H9 (cell line): Measurements from ENCODE around the gene NAALADL1. TPM values are rescaled to one million over a fixed set of nuclear protein-coding genes. Genes with fewer than 3 reads are reported as not detected.

ENCODE experiments used
- DNase-seq: peaks from one replicate; pipeline ENCODE4 v3.0.0-alpha.2; 2017
- H2AFZ ChIP-seq: one replicate; pipeline ENCODE4 v1.6.1; 2013; ENCODE audit warnings: mild to moderate bottlenecking, low read length, control low read depth, moderate library complexity
- H2AK5ac ChIP-seq: 2 replicates; pipeline ENCODE4 v1.6.1; 2013; ENCODE audit warnings: low read length, control low read depth, mixed read lengths; ENCODE audit not compliant: insufficient read length
- H2BK120ac ChIP-seq: one replicate; pipeline ENCODE4 v1.6.1; 2013; ENCODE audit warnings: low read depth, mild to moderate bottlenecking, low read length, control low read depth, inconsistent platforms; ENCODE audit not compliant: poor library complexity, severe bottlenecking
- H2BK12ac ChIP-seq: 2 replicates; pipeline ENCODE4 v1.6.1; 2013; ENCODE audit warnings: low read length, control low read depth, mixed read lengths, low read depth; ENCODE audit not compliant: insufficient read length
- H2BK15ac ChIP-seq: 2 replicates; pipeline ENCODE4 v1.6.1; 2013; ENCODE audit warnings: low read depth, low read length, control low read depth
- H2BK20ac ChIP-seq: one replicate; pipeline ENCODE4 v1.6.1; 2013; ENCODE audit warnings: low read depth, mild to moderate bottlenecking, low read length, control low read depth, inconsistent platforms; ENCODE audit not compliant: poor library complexity, severe bottlenecking
- H2BK5ac ChIP-seq: 2 replicates; pipeline ENCODE4 v1.6.1; 2013; ENCODE audit warnings: low read length, control low read depth, mixed read lengths; ENCODE audit not compliant: insufficient read length
- H3K14ac ChIP-seq: 2 replicates; pipeline ENCODE4 v1.6.1; 2013; ENCODE audit warnings: low read length, control low read depth; ENCODE audit not compliant: insufficient read depth
- H3K18ac ChIP-seq: 2 replicates; pipeline ENCODE4 v1.6.1; 2013; ENCODE audit warnings: low read depth, mild to moderate bottlenecking, mixed read lengths, low read length, control low read depth; ENCODE audit not compliant: insufficient read length
- H3K23ac ChIP-seq: 2 replicates; pipeline ENCODE4 v1.6.1; 2013; ENCODE audit warnings: low read length, control low read depth, mixed read lengths, low read depth; ENCODE audit not compliant: insufficient read length
- H3K23me2 ChIP-seq: 2 replicates; pipeline ENCODE4 v1.6.1; 2013; ENCODE audit warnings: low read depth, mild to moderate bottlenecking, mixed read lengths, low read length, control low read depth; ENCODE audit not compliant: insufficient read length, poor library complexity, severe bottlenecking
- H3K27ac ChIP-seq: 2 replicates; pipeline ENCODE4 v1.5.1; 2013; ENCODE audit warnings: low read length, control low read depth, mixed read lengths, low read depth; ENCODE audit not compliant: insufficient read length
- H3K27me3 ChIP-seq: 2 replicates; pipeline ENCODE4 v1.6.1; 2013; ENCODE audit warnings: low read length, control low read depth, inconsistent platforms; ENCODE audit not compliant: insufficient read depth
- H3K4ac ChIP-seq: 2 replicates; pipeline ENCODE4 v1.6.1; 2013; ENCODE audit warnings: low read depth, mild to moderate bottlenecking, control low read depth, inconsistent platforms, low read length, moderate library complexity
- H3K4me1 ChIP-seq: 2 replicates; pipeline ENCODE4 v1.6.1; 2013; ENCODE audit warnings: low read length, control low read depth, inconsistent platforms; ENCODE audit not compliant: insufficient read depth
- H3K4me2 ChIP-seq: 2 replicates; pipeline ENCODE4 v1.6.1; 2013; ENCODE audit warnings: low read length, control low read depth, mixed read lengths; ENCODE audit not compliant: insufficient read length, insufficient read depth
- H3K56ac ChIP-seq: 2 replicates; pipeline ENCODE4 v1.6.1; 2013; ENCODE audit warnings: low read depth, mild to moderate bottlenecking, mixed read lengths, low read length, control low read depth; ENCODE audit not compliant: insufficient read length
- H3K79me1 ChIP-seq: 2 replicates; pipeline ENCODE4 v1.6.1; 2013; ENCODE audit warnings: low read depth, mild to moderate bottlenecking, moderate library complexity, low read length, control low read depth, inconsistent platforms; ENCODE audit not compliant: insufficient read depth, poor library complexity, severe bottlenecking
- H3K79me2 ChIP-seq: 2 replicates; pipeline ENCODE4 v1.6.1; 2013; ENCODE audit warnings: low read length, control low read depth, inconsistent platforms; ENCODE audit not compliant: insufficient read depth
- H3K9ac ChIP-seq: 2 replicates; pipeline ENCODE4 v1.6.1; 2013; ENCODE audit warnings: low read length, control low read depth, mixed read lengths; ENCODE audit not compliant: insufficient read length; ENCODE audit errors: extremely low read depth
- H3K9me3 ChIP-seq: one replicate; pipeline ENCODE4 v1.6.1; 2013; ENCODE audit warnings: low read depth, low read length, inconsistent platforms; ENCODE audit not compliant: control insufficient read depth
- H3T11ph ChIP-seq: one replicate; pipeline ENCODE4 v1.6.1; 2013; ENCODE audit warnings: mild to moderate bottlenecking, low read length, control low read depth, inconsistent platforms
- H4K20me1 ChIP-seq: one replicate; pipeline ENCODE4 v1.6.1; 2013; ENCODE audit not compliant: control insufficient read depth, insufficient read length, insufficient read depth
- H4K5ac ChIP-seq: 2 replicates; pipeline ENCODE4 v1.6.1; 2013; ENCODE audit warnings: low read depth, mild to moderate bottlenecking, mixed read lengths, low read length, control low read depth; ENCODE audit not compliant: insufficient read length
- H4K8ac ChIP-seq: replicated peaks from 2 replicates; pipeline ENCODE4 v1.6.1; 2013; ENCODE audit warnings: low read length, control low read depth, mixed read lengths, low read depth; ENCODE audit not compliant: insufficient read length
- H4K91ac ChIP-seq: 2 replicates; pipeline ENCODE4 v1.6.1; 2013; ENCODE audit warnings: low read depth, mild to moderate bottlenecking, moderate library complexity, mixed read lengths, low read length, control low read depth; ENCODE audit not compliant: insufficient read length
- H3K27ac Mint-ChIP-seq, 3 experiments: 2 replicates in 2 of 3; 3 replicates in 1 of 3; pipeline ENCODE4 v1.8.0; 2020 to 2021; ENCODE audit warnings: mixed read lengths in 3 of 3, mild to moderate bottlenecking in 1 of 3, moderate library complexity in 1 of 3
- H3K27me3 Mint-ChIP-seq: 2 replicates; pipeline ENCODE4 v1.8.0; 2021; ENCODE audit warnings: low read depth, mild to moderate bottlenecking, moderate library complexity, mixed read lengths
- H3K36me3 Mint-ChIP-seq, 3 experiments: 2 replicates in 2 of 3; 3 replicates in 1 of 3; pipeline ENCODE4 v1.8.0; 2020 to 2021; ENCODE audit warnings: low read depth in 3 of 3, mixed read lengths in 3 of 3; ENCODE audit not compliant: insufficient read depth in 1 of 3
- H3K4me1 Mint-ChIP-seq, 2 experiments: 2 replicates each; pipeline ENCODE4 v1.8.0; 2020; ENCODE audit warnings: mixed read lengths in 2 of 2
- H3K4me3 Mint-ChIP-seq, 2 experiments: 2 replicates in 1 of 2; 3 replicates in 1 of 2; pipeline ENCODE4 v1.8.0; 2020 to 2021; ENCODE audit warnings: mild to moderate bottlenecking in 2 of 2, mixed read lengths in 2 of 2, moderate library complexity in 1 of 2
- H3K9me3 Mint-ChIP-seq, 2 experiments: 2 replicates in 1 of 2; 3 replicates in 1 of 2; pipeline ENCODE4 v1.8.0; 2020; ENCODE audit warnings: mild to moderate bottlenecking in 2 of 2, mixed read lengths in 2 of 2, moderate library complexity in 1 of 2
- CTCF ChIP-seq: fragments of 200-600 bp; sonication (generic); conservative IDR thresholded peaks from 3 replicates; pipeline ENCODE4 v1.8.0; 2021; ENCODE audit warnings: antibody characterized with exemption, mild to moderate bottlenecking
- WGBS: extraction: QIAGEN DNeasy Blood & Tissue Kit; methylation state at CpG from one replicate; pipeline ENCODE4 v1.1.7; 2013; ENCODE audit warnings: missing lambda C conversion rate, low lambda C conversion rate, mixed read lengths; ENCODE audit not compliant: insufficient read length; ENCODE audit errors: extremely low coverage; 5-methylcytosine and 5-hydroxymethylcytosine counted together
- long read RNA-seq: library from polyadenylated mRNA; unstranded; transcript quantifications from one replicate; pipeline ENCODE4 v2.0.0, GENCODE V29; 2020
- total RNA-seq: library from RNA; stranded (reverse); gene quantifications from 2 replicates; pipeline ENCODE4 v1.2.1, GENCODE V29; 2021

NAALADL1 gene
- 1.0 and 1.2 TPM in 2 replicates for total RNA-seq
- long read RNA-seq, partial matches to known transcripts: 0 of 1 reads
- long read RNA-seq, other reads (novel, unspliced or antisense): 1 of 1 reads

- H3K9ac ChIP-seq: no peak within 1 kb of the TSS
- no peak within 1 kb of the TSS for H2AK5ac ChIP-seq
- no peak within 1 kb of the TSS for H3K18ac ChIP-seq
- H3K23ac ChIP-seq: no peak within 1 kb of the TSS
- H2BK20ac ChIP-seq: no peak within 1 kb of the TSS
- no peaks in the 10 kb centered on the region for H4K20me1 ChIP-seq
- H4K8ac ChIP-seq: no peak within 1 kb of the TSS
- no peak for DNase-seq
- TF ChIP-seq CTCF: no peak
- H3T11ph ChIP-seq: no peak within 1 kb of the TSS
- no peaks in the 10 kb centered on the region for H3K27me3 ChIP-seq
- peak within 1 kb of the TSS; percentile 34; the same call in 1 of the 2 replicates for H3K14ac ChIP-seq
- H2BK5ac ChIP-seq: no peak within 1 kb of the TSS
- no peak within 1 kb of the TSS for H3K27ac ChIP-seq
- H3K23me2 ChIP-seq: no peaks in the 10 kb centered on the region
- no peaks in the 10 kb centered on the region for H3K79me1 ChIP-seq
- Mint-ChIP-seq H3K36me3 (no peaks in the 10 kb centered on the region), H3K27me3 (peaks cover 15% of the 10 kb centered on the region), H3K9me3 (no peaks in the 10 kb centered on the region), H3K4me1 (peaks cover 2 to 4% of the 10 kb centered on the region in 2 experiments), H3K27ac (peak within 1 kb of the TSS in 2 of 3 experiments; percentile 44 to 61; a peak in 3 of 7 replicates), H3K4me3 (no peak within 1 kb of the TSS; a peak in 1 of 5 replicates)
- no peak within 1 kb of the TSS for H4K91ac ChIP-seq
- no peaks in the 10 kb centered on the region for H3K4me1 ChIP-seq
- H3K79me2 ChIP-seq: no peaks in the 10 kb centered on the region
- no peak within 1 kb of the TSS for H3K4ac ChIP-seq
- no peak within 1 kb of the TSS for H2BK15ac ChIP-seq
- no peak within 1 kb of the TSS for H4K5ac ChIP-seq
- H3K9me3 ChIP-seq: no peaks in the 10 kb centered on the region
- no CpG with 5 or more reads among the region's 8 CpGs for WGBS
- H3K4me2 ChIP-seq: no peak within 1 kb of the TSS
- no peak within 1 kb of the TSS for H2BK120ac ChIP-seq
- H3K56ac ChIP-seq: no peak within 1 kb of the TSS
- no peak within 1 kb of the TSS for H2BK12ac ChIP-seq
- H2AFZ ChIP-seq: no peak within 1 kb of the TSS
These were observed at the start of gene NAALADL1 for GRCh38 chr11:65058419-65059054. TSS of gene NAALADL1 (minus strand) at chr11:65058553. CDS start at chr11:65058521, 32 bp downstream.
